Stimulated activated CD4-positive, alpha-beta T cell treated with anti-CD3 and anti-CD28 coated beads, Interleukin-15, amount 100 ng/mL, for 1 hour (primary cell): Measurements from ENCODE around the gene REPIN1.

Source experiments
- DNase-seq, 2 donors: peaks; one replicate each; pipeline ENCODE4 v3.0.0-alpha.2; 2020; ENCODE audit warnings: low read depth in 1 of 2, low spot score in 1 of 2

The REPIN1 gene

GRCh38 chr7:150368096-150368883, at the start of gene REPIN1:
TSS of gene REPIN1 (plus strand) at chr7:150368822. CDS start at chr7:150369712, 890 bp downstream.
- DNase-seq, result peak; percentile 55 to 68

GRCh38 chr7:150321788-150322113, 46.9 kb upstream of the REPIN1 start:
- DNase-seq, result no peak

GRCh38 chr7:150322114-150322832, 46.3 kb upstream of the REPIN1 start:
- DNase-seq, result peak in 1 of 2 donors; percentile 10

- DNase-seq, result peak; percentile 21 to 43
Observed at GRCh38 chr7:150322833-150323681, 45.6 kb upstream of the REPIN1 start, which contains the start of the genes ACTR3C and LRRC61. TSS of gene ACTR3C (minus strand) at chr7:150323545. CDS start at chr7:150295296, 28,249 bp downstream. TSS of gene LRRC61 (plus strand) at chr7:150323355. CDS start at chr7:150336862, 13,507 bp downstream.

GRCh38 chr7:150323682-150324372, 44.8 kb upstream of the REPIN1 start:
- peak in 1 of 2 donors; percentile 12 for DNase-seq

- DNase-seq, result no peak
Observed at GRCh38 chr7:150324373-150324961, 44.2 kb upstream of the REPIN1 start.

GRCh38 chr7:150325110-150325611, 43.5 kb upstream of the REPIN1 start:
- no peak for DNase-seq

- DNase-seq, result no peak
Observed at GRCh38 chr7:150325901-150326300, 42.7 kb upstream of the REPIN1 start.

GRCh38 chr7:150326657-150327268, 41.9 kb upstream of the REPIN1 start:
- no peak for DNase-seq

- DNase-seq, result no peak
Observed at GRCh38 chr7:150327308-150327707, 41.3 kb upstream of the REPIN1 start.

- DNase-seq, result no peak
Observed at GRCh38 chr7:150329331-150330120, 39.1 kb upstream of the REPIN1 start.

- no peak for DNase-seq
Observed at GRCh38 chr7:150330211-150330885, 38.3 kb upstream of the REPIN1 start.

GRCh38 chr7:150332852-150333635, 35.6 kb upstream of the REPIN1 start:
- no peak for DNase-seq

- DNase-seq, result no peak
Observed at GRCh38 chr7:150333659-150334058, 35.0 kb upstream of the REPIN1 start.

GRCh38 chr7:150334108-150334507, 34.5 kb upstream of the REPIN1 start:
- DNase-seq, result no peak

- DNase-seq, result no peak
Observed at GRCh38 chr7:150335108-150335773, 33.4 kb upstream of the REPIN1 start.

- no peak for DNase-seq
Observed at GRCh38 chr7:150335774-150336112, 32.9 kb upstream of the REPIN1 start.
